ENCODE measurements around the gene SFT2D1.
A peak's percentile ranks its signal among the peaks of the same experiment; 100 is the strongest.

SFT2D1 gene

DNA sequence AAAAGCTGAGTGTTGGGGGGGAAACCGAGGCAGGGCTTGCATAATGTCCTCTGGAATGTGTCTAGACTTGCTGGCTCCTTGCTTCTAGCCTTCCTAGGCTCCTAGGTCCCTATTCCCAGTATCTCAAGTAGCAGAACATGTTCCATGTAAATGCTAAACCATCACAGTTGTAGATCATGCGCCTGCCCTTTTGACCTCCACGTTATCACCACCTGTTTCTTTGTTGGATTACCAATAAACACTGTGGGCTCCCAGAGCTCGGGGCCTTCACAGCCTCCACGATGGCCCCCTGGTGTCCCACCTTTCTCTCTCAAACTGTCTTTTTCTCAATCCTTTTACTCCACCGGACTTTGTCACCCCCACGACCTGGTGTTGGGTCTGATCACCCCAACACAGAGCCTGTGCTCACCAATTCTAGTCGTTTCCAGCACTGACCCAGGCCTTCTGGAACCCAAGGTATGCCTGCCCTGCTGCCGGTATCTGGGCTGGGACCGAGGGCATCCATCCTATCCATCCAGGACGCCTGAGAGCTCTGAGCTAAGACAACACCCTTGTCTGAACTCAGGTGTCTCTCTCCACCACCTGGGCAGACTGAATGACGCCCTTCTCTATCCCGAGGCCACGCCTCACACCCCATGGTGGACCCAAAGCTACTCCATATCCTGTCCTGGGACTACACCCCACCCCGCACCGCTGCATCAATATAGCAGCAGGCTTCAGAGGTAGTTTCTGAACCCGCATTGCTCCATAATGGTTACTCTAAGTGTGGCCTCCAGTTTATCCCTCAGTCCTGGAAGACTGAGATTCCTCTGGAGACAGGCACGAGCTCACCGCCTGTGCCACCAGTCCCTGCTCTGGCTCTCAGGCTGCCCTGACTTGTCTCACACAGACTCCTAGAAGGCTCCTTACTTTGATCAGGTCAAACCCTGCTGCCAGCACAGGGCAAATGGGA, 24.8 kb downstream of the SFT2D1 start:
- TF ChIP-seq CTCF (IDR thresholded peaks at IDR 0.05; ENCODE audit: low read depth, low read length): no peak
- no peak for DNase-seq (ENCODE audit: extremely low read depth, low read depth)

DNA sequence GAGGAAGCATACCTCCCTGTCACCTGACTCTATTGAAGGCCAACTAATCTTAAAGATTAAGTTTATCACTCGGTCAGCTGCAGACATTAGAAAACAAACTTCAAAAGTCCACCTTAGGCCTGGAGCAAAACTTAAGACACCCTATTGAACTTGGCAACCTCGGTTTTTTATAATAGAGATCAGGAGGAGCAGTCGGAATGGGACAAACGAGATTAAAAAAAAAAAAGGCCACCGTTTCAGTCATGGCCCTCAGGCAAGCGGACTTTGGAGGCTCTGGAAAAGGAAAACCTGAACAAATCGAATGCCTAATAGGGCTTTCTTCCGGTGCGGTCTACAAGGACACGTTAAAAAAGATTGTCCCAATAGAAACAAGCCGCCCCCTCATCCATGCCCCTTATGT, 26.9 kb downstream of the SFT2D1 start:
- no peak for DNase-seq (ENCODE audit: extremely low read depth, low read depth)
- no peak for TF ChIP-seq CTCF (IDR thresholded peaks at IDR 0.05; ENCODE audit: low read depth, low read length)

DNA sequence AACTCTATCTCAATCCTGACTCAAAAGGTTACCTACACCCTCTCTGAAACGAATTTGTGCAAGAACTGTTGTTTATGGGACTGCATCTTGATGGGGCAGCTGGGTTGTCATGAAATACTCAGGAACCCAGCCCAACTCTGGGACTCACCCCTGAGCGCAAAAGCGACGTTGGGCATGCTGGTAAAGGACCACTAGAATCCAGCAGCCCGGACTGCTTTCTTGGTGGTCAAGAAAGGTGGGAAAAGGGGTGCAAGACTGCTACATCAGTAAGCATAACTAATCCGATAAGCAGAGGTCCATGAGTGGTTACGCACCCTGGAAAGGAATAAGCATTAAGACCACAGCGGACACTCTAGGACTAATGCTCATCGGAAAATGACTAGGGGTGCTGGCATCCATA, 27.9 kb downstream of the SFT2D1 start:
- TF ChIP-seq CTCF (IDR thresholded peaks at IDR 0.05; ENCODE audit: low read depth, low read length): no peak

DNA sequence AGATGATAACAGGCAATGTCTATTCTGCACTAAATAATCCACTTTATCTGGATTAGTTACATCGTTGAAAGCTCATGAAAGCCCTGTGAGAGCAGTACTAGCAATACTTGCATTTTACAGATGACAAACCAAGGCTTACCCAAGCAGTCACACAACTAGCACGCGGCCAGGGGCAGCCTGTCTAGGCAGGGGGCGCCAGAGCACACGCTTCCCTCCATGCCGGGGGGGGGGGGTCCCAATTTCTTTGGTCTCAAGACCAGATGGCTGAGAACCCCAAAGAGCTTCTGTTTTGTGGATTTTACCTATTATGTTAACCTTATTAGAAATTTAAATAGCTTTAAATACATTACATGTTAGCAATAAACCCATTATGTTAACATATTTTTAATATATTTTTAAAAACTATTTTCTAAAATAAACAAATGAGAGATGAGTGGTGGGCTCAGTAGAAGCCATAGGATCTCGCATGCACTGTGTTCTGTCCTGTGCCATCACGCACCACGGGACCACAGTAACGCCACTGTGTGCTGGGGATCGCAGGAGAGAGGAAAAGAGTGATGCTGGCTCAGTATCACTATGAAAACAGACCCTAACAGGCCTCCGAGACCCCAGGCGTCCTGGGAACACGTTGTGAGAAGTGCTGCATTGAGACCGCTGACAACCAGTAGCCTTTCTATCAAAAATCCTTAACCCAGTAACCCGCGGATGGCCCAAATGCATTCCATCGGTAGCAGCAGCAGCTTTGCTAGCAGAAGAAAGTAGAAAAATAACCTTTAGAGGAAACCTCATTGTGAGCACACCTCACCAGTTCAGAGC, 28.9 kb downstream of the SFT2D1 start:
- peak; percentile 70 for TF ChIP-seq CTCF (IDR thresholded peaks at IDR 0.05; ENCODE audit: low read depth, low read length)
- no peak for DNase-seq (ENCODE audit: extremely low read depth, low read depth)

More for the DNA sequence above, 27.9 kb downstream of the SFT2D1 start:
- no peak for DNase-seq (ENCODE audit: extremely low read depth, low read depth)

- DNase-seq (ENCODE audit: extremely low read depth, low read depth): no peak
- no peak for TF ChIP-seq CTCF (IDR thresholded peaks at IDR 0.05; ENCODE audit: low read depth, low read length)
Observed at GRCh38 chr6:166312832-166313231, 29.5 kb downstream of the SFT2D1 start.

DNA sequence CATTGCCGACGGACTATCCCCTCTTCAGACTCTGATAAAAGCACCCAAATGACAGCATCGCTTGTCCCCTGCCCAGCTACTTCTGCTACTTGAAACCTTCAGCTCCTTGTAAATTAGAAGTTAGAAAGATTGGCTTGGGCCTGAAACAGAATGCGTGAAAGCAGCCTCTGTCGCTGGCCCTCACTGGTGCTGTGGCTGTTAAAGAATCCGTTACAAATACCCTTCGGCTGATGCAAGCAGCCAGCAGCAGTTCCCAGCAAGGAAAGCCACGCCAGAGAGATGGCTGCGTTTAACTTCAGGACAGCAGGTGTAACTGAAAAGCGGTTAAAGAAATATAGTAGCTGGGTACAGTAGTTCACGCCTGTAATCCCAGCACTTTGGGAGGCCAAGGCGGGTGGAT, 31.7 kb downstream of the SFT2D1 start:
- no peak for DNase-seq (ENCODE audit: extremely low read depth, low read depth)
- TF ChIP-seq CTCF (IDR thresholded peaks at IDR 0.05; ENCODE audit: low read depth, low read length): no peak

GRCh38 chr6:166309977-166310376, 32.4 kb downstream of the SFT2D1 start:
- no peak for DNase-seq (ENCODE audit: extremely low read depth, low read depth)
- TF ChIP-seq CTCF (IDR thresholded peaks at IDR 0.05; ENCODE audit: low read depth, low read length): no peak
